Stromal cell of bone marrow (primary cell): ENCODE measurements around the gene MECP2.
"Not testable (repeated sequence)": the region's sequence is repeated elsewhere in the genome, so short reads cannot be mapped to it uniquely, and the experiment has no call there.

Experiments used
- DNase-seq: peaks from one replicate; pipeline ENCODE4 v3.0.0-alpha.2; 2012; ENCODE audit warnings: low read depth

Gene MECP2

DNA sequence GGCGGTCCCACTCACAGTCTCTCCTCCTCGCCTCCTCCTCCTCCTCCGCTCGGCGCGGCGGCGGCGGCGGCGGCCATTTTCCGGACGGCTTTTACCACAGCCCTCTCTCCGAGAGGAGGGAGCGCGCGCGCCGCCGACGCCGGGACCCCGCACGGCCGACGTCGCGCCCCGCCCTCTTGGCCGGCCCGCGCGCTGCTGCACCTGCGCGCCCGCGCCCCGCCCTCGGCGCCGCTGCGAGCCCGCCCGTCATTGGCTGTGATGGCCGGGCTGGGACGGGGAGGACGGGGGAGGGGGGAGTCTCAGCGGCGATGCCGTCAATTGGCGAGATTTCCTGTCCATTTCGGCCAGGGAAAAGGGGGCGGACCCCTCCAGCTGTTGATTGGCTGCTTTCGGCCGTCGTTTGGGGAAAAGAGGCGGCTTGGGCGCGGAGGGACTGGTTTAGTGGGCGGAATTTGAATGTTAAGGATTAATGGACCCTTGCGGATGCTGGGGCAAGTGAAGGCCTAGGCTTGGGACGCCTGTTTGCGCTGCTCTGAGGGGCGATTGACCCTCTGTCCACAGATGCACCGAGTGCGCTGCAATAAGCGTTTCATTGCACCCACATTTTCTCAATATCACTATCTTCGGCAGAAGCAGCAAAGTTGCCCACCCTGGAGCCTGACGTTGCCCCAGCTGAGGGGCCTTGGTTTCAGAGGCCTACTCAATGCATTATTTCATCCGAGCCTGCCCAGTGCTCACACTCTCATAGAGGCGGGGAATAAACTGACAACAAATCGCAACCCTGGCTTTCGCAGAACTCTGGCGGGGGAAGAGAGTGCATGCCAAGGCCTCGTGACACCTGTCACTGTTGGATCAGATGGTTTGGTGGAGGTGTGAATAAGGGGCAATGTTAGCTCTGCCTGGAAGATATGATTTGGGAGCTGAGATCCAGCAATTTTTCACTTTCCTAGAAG lies at the start of gene MECP2:
TSS of gene MECP2 (minus strand) at position 129 of the 953 bp plus-strand sequence.
- peak; percentile 80 for DNase-seq

DNA sequence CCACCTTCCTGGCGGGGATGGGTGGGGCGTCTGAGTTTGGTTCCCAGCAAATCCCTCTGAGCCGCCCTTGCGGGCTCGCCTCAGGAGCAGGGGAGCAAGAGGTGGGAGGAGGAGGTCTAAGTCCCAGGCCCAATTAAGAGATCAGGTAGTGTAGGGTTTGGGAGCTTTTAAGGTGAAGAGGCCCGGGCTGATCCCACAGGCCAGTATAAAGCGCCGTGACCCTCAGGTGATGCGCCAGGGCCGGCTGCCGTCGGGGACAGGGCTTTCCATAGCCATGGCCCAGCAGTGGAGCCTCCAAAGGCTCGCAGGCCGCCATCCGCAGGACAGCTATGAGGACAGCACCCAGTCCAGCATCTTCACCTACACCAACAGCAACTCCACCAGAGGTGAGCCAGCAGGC lies 46.5 kb upstream of the MECP2 start, which contains the start of gene OPN1LW:
TSS of gene OPN1LW (plus strand) at position 234 of the 400 bp plus-strand sequence. CDS start at position 275, 41 bp downstream.
- not testable (repeated sequence) for DNase-seq

DNA sequence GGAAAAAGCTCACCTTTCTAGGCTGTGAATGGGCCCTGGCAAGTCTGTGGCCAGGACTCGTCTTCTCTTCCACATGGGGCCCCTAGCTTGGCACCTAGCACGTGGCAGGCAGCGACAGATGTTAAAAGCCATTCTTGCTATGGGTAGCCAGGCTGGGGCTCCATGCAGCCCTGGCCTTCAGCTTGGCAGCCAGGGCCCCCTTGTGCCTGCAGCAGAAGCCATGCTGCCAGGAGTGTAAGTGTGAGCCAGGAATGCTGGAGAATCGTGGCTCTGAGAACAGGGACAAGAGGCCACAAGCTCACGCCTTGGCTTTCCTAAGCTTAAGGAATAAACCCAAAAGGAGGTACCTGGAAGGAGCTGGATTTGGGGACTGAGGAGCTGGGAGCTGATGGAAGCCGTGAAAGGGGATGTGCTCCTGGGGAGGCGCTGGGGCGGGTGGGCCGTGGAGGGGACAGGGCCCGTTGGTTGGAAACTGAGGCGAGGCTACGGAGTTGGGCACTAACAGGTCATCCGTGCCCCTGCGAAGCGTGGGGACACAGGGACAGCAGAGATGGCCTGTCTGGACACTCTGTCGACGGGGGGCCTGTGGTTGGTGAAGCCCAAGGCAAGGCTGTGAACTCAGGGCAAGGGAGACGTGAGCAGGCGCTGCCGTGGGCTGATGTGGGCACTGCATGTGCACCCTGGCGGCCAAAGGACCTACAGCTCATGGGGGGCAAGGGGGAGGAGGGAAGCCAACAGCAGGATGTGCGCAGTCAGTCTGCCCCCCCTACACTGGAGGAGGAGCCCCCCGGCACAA lies 45.6 kb upstream of the MECP2 start:
- no peak for DNase-seq

DNA sequence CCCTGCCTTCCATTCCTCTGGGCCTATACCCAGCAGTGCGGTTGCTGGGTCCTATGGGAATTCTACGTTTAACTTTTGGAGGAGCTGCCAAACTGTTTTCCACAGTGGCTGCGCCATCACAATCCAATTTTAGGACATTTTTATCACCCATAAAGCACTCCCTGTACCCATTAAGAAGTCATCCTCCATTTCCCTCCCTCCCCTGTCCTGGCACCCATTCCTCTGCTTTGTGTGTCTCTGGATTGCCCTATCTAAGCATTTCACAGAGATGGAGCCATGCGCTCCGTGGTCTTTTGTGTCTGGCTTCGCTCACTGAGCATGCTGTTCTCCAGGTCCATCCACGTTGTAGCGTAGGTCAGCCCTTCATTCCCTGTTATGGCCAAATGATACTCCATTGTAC lies 44.9 kb upstream of the MECP2 start:
- DNase-seq = no peak

DNA sequence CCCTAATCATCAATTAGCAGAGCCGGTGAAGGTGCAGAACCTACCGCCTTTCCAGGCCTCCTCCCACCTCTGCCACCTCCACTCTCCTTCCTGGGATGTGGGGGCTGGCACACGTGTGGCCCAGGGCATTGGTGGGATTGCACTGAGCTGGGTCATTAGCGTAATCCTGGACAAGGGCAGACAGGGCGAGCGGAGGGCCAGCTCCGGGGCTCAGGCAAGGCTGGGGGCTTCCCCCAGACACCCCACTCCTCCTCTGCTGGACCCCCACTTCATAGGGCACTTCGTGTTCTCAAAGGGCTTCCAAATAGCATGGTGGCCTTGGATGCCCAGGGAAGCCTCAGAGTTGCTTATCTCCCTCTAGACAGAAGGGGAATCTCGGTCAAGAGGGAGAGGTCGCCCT lies 43.2 kb upstream of the MECP2 start:
- no peak for DNase-seq

DNA sequence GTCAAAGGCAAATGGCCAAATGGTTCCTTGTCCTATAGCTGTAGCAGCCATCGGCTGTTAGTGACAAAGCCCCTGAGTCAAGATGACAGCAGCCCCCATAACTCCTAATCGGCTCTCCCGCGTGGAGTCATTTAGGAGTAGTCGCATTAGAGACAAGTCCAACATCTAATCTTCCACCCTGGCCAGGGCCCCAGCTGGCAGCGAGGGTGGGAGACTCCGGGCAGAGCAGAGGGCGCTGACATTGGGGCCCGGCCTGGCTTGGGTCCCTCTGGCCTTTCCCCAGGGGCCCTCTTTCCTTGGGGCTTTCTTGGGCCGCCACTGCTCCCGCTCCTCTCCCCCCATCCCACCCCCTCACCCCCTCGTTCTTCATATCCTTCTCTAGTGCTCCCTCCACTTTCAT lies 42.7 kb upstream of the MECP2 start:
- DNase-seq = no peak

DNA sequence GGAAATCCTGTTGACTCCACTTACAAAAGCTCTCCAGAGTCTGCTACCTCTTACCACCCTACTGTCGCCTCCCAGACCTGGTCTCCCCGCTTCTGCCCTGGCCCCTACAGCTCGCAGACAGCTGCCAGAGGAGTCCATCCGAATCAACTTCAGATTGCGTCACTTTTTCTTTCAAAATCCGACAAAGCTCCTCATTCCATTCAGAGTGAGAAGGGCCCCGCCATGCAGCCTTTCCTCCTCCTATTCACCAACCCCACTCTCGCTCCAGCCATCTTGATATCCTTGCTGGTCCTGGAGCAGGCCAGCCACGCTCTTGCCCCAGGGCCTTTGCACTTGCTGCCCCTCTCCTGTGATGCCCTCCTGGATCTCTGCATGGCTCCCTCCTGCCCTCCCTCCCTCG lies 41.3 kb upstream of the MECP2 start:
- no peak for DNase-seq

DNA sequence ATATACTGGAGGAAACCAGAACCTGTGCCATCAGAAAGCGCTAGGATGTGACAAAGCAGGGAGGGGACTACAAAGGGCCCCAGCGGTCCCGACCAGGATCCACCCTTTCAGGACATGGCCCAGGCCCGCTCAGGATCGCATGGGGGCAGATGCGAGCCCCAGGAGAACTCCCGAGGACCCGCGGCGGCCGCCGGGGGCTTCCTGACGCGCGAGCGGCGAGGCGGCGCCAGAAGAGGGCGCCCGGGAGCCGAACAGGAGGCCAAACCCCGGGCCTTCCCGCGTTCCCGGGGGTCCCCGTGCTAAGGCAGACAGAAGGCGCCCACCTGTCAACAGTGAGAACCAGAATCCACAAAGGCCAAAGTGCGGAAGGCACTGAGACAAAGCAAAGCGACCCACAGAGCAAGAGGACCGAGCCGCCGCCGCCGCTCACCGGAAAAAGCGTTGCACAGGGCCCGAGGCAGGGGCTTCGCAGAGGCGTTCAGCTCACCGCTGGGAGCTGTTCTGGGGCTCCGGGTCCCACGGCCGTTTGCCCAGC lies 39.2 kb upstream of the MECP2 start:
- DNase-seq = no peak

DNA sequence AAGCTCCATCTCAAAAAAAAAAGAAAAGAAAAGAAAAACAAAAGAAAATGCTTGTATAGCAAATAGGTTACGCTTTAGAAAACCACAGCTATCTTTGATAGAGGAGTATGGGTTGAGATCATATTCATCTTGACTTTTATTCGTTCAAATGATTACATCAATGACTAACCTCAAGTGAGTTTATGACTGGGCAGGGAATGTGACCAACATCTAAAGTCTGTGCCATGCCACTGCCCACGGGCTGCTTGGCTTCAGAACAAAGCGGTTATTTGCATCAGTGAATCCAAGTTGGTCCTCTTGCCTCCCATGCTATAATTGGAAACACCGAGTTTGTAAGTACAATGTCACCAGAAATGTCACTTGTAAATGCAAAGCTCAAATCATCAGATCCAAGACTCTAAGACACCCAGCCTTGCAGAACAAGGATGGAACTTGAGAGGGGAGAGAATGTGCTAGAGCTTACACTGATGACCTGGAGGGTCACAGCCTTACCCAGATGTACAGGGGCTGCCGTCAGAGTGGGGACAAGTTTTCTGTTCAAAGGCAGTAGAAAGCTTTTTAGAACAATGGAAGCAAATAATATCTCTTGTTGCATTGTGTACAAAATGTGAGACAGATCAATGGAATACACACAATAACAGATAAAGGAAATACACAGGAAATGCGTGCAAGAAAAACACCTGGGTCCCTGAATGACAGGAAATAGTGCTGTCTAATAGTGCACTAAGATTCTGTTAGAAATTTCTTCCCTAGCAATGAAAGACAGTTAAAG lies 38.1 kb upstream of the MECP2 start:
- DNase-seq = no peak

DNA sequence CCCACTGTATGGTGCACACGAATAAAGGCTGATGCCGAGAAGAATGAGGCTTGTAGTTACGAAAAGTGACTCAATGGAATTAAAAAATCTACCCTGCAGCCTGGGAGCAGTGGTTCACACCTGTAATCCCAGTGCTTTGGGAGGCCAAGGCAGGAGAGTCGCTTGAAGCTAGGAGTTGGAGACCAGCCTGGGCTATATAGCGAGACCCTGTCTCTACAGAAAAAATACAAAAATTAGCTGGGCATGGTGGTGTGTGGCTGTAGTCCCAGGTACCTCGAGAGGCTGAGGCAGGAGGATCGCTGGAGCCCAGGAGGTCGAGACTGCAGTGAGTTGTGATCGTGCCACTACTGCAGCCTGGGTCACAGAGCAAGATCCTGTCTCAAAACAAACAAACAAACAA lies 34.8 kb upstream of the MECP2 start:
- no peak for DNase-seq

DNA sequence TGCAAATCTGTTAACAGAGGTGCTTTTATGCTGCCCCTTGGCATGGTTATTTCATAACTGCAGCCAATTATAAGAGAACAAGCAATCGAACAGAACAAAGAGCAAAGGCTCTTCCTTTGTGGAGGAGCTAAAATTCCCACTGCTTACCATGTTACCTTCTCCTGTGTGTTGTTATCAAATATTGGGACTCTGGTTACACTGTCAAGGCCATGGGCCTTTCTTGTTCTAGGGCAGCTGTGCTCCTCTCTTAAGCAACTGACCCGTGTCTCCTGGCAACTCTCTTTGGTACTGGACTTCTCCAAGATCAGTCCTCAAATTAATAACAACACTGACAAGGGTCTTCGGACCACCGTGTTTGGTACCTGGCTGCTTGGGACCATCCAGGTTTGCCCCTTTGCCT lies 34.4 kb upstream of the MECP2 start:
- no peak for DNase-seq

DNA sequence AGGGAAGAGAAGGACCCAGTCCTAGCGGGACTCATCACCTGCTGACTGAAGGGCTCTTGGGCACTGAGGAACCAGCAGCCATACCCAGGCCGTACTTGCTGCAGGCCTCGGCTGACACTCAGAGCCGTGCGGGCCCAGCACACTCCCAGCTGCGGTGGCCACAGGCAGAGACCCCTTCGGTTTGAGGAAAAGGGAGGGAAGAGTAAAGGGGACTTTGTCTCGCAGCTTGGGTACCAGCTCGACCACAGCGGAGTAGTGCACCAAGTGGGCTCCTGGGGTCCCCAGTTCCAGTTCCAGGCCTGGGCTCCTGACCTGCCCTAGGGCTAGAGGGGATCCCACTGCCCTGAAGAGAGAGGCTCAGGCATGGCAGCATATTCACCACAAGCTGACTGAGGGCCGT lies 28.6 kb upstream of the MECP2 start:
- DNase-seq = no peak

DNA sequence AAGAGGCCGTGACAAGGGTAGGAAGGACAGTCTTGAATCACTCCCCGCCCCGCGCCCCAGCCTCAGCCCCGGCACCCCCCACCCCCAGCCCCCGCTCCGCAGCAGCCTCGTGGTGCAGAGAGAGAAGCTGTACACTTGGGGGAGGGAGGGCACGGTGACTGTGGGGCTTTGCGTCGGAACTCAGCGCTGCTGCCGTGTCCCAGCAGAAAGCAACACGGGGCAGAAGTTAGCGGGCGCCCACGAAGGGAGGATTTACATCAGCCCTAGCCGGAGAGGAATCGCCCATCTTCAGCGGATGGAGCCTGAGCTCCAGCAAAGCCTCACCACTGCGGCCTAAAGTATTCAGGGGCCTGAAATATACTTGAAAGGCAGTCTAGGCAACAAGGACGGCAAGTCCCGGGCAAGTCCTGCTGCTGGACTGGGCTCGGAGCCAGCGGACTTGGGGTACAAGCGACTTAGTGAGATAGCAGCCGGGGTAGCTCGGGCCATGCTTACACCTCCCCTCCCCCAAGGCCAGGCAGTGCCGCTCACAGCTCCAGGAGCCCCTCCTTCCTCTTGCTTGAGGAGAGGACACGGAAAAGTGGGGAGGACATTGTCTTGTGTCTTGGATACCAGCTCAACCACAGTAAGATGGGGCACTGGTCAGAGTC lies 28.0 kb upstream of the MECP2 start:
- no peak for DNase-seq

DNA sequence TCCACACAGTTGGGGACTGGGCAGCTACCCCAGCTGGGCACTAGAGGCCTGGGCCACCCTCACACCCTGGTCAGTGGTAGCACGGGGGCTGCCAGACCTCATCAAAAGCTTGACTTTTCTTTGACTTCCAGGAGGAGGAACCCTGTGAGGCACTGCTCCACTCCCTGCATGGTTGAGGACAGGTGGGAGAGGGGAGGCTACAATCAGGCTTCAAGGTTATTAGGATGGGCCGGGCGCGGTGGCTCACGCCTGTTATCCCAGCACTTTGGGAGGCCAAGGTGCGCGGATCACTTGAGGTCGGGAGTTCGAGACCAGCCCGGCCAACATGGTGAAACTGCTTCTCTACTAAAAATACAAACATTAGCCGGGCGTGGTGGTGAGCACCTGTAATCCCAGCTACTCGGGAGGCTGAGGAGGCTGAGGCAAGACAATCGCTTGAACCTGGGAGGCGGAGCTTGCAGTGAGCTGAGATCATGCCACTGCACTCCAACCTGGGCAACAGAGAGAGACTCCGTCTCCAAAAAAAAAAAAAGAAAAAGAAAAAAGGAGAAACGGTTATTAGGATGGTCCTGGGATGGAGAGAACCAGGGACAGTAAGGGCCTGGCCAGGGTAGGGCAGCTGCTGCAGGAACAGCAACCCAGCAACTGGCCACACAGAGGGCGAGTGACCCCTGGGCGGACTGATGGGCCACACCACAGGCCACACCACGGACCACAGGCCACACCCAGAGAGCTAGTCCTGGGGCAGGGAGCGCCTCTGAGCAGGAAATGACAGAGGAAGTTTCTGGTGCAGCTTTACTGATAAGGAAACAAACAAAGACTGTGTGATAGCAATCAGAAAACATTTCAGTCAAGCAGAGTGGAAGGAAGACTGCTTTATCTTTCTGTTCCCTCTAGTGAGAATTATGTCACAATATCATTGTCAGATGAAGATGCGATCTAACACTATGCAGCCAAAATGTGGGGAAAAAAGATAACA lies 26.0 kb upstream of the MECP2 start:
- DNase-seq = no peak

DNA sequence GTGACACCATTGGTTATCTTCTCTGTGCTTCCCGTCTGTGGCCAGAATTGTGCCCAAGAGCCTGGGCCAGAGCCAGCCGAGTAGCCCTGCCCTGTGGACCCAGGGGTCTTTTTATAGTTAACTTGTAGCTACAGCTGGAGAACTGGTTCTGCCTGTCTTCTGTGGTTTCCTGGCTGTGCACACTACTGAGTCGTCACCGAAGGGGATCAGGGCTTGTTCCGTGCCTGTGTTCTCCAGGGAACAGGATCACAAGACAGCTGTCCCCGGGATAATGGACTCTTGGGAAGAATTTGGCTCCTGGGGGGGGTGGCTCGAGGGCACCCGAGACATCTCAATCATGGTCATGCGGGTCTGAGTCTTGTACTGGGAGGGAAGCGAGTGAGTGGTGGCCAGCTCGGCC lies 24.4 kb upstream of the MECP2 start:
- DNase-seq = no peak

DNA sequence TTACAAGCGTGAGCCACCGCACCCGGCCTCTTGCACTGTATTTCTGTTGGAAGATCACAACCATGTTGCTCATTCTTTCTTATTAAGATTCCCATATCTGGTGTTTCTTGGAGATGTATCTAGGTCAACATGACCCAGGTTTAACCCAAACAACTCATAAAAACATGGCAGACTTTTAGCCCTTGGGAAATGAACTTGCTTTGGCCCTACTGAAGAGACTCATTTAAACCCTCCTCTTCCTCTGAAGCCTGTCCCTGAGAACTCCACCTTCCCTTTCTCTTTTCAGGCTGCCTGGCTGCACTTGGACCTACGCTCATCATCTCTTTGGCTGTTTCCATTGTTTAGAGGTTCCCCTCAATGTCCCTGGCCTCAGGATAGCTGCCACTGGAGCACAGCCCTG lies 23.7 kb upstream of the MECP2 start:
- DNase-seq = peak; percentile 23

DNA sequence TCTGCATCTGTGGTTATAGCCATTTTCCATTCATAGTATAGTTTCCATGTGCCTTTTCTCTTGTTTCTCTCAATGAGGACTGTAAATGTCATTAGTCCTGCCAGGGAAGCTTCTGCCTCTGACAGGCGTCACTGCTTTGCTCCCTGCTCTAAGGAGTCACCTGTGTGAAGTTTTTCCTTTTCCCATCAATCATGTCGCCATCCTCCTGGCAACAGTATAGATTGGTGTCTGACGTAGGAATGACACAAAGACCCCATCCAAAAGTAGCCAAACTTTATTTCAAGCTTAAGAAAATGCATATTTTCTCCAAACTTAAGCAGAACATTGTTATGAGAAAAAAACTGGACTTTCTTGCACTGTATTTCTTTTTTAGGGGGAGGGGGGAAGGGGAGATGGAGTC lies 23.1 kb upstream of the MECP2 start:
- DNase-seq = no peak

DNA sequence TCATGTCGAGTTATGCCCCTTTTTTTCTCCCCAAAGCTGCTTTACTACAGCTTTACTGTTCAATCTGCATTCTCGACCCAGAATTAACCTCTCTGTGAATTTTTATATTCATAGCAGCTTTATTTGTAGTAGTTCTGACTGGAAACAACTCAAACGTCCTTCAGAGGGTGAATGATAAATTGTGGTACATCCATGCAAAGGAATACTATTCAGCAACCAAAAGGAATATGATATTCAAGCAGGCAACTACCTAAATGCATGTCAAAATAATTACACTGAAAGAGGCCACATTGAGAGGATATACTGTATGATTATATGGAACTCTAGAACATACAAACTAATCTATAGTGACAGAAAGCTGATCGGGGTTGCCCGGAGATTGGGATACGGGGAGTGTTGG lies 20.0 kb upstream of the MECP2 start:
- no peak for DNase-seq

DNA sequence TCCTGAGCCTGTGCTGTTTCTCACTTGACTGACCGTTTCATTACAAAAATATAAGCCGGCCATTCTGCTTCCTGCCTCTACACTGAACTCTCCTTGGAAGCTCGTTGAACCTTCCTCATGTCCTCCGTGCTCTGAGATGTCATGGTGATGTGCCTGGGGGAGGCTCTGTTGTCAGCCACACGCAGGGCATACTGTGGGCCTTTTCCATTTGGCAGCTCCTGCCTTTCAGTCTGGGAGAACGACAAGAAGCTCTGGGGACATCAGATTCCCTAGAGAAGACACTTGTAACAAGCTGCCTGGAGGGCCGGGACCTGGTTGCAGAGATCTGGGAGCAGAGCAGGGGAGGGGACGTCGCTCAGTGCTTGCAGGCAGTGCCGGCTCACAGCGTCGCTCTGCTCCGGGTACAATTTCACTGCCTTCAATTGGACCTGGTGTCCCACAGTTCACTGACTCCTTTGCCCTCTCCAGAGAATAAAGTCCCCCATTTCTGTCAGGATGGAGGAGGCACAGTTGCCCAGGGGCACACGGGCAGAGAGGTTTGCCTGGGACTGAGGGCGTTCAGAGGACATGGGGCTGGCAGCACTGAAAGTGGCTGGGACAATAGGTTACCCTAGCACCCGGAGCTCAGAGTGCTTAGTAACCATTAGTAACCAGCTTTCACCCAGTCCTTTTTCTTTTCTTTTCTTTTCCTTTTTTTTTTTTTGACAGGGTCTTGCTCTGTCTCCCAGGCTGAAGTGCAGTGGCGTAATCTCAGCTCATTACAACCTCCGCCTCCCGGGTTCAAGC lies 19.1 kb upstream of the MECP2 start:
- DNase-seq = no peak
